Ishikawa (cell line): ENCODE measurements around the gene MUSTN1.

Experiments used
- CEBPB ChIP-seq: IDR thresholded peaks from 2 replicates; pipeline ENCODE4 v1.6.1; 2012
- CREB1 ChIP-seq: IDR thresholded peaks from 2 replicates; pipeline ENCODE4 v1.6.1; 2012; ENCODE audit warnings: low read depth
- EGR1 ChIP-seq: IDR thresholded peaks from 2 replicates; pipeline ENCODE4 v1.6.1; 2012
- EP300 ChIP-seq: IDR thresholded peaks from 2 replicates; pipeline ENCODE4 v1.6.1; 2012; ENCODE audit warnings: borderline replicate concordance
- FOXM1 ChIP-seq: IDR thresholded peaks from 2 replicates; pipeline ENCODE4 v1.6.1; 2012; ENCODE audit warnings: low read depth, borderline replicate concordance
- MAX ChIP-seq: IDR thresholded peaks from 2 replicates; pipeline ENCODE4 v1.6.1; 2012
- NFIC ChIP-seq: IDR thresholded peaks from 2 replicates; pipeline ENCODE4 v1.6.1; 2012
- RAD21 ChIP-seq: IDR thresholded peaks from 2 replicates; pipeline ENCODE4 v1.6.1; 2012; ENCODE audit warnings: low read depth
- REST ChIP-seq: IDR thresholded peaks from 2 replicates; pipeline ENCODE4 v1.6.1; 2012; ENCODE audit warnings: low read depth, mild to moderate bottlenecking
- TAF1 ChIP-seq: IDR thresholded peaks from 2 replicates; pipeline ENCODE4 v1.6.1; 2012; ENCODE audit warnings: low read depth, mild to moderate bottlenecking
- TCF12 ChIP-seq: IDR thresholded peaks from 2 replicates; pipeline ENCODE4 v1.6.1; 2012; ENCODE audit warnings: low read depth
- TEAD4 ChIP-seq: IDR thresholded peaks from 2 replicates; pipeline ENCODE4 v1.6.1; 2012
- USF1 ChIP-seq: IDR thresholded peaks from 2 replicates; pipeline ENCODE4 v1.6.1; 2012
- YY1 ChIP-seq: IDR thresholded peaks from 2 replicates; pipeline ENCODE4 v1.6.1; 2012; ENCODE audit warnings: low read depth
- ZBTB7A ChIP-seq: IDR thresholded peaks from 2 replicates; pipeline ENCODE4 v1.6.1; 2012; ENCODE audit warnings: low read depth

MUSTN1 gene

GRCh38 chr3:52870471-52870870, 35.7 kb upstream of the MUSTN1 start:
- no peak for TF ChIP-seq MAX
- no peak for TF ChIP-seq EGR1
- TF ChIP-seq TEAD4, result no peak
- no peak for TF ChIP-seq NFIC
- TF ChIP-seq EP300, result no peak
- no peak for TF ChIP-seq FOXM1
- TF ChIP-seq TCF12, result no peak
- no peak for TF ChIP-seq USF1
- TF ChIP-seq REST, result no peak
- TF ChIP-seq CEBPB, result no peak
- TF ChIP-seq RAD21, result no peak
- TF ChIP-seq ZBTB7A, result no peak

- no peak for TF ChIP-seq RAD21
- no peak for TF ChIP-seq YY1
- TF ChIP-seq EGR1, result no peak
- TF ChIP-seq ZBTB7A, result no peak
- TF ChIP-seq REST, result no peak
- no peak for TF ChIP-seq MAX
- TF ChIP-seq EP300, result no peak
- TF ChIP-seq CREB1, result no peak
- no peak for TF ChIP-seq TCF12
- no peak for TF ChIP-seq NFIC
- no peak for TF ChIP-seq TEAD4
- TF ChIP-seq CEBPB, result no peak
- no peak for TF ChIP-seq USF1
- no peak for TF ChIP-seq TAF1
- TF ChIP-seq FOXM1, result no peak
Observed at GRCh38 chr3:52866427-52866826, 31.6 kb upstream of the MUSTN1 start.

GRCh38 chr3:52865994-52866393, 31.2 kb upstream of the MUSTN1 start:
- no peak for TF ChIP-seq CEBPB
- no peak for TF ChIP-seq TCF12
- no peak for TF ChIP-seq FOXM1
- TF ChIP-seq YY1, result no peak
- no peak for TF ChIP-seq MAX
- no peak for TF ChIP-seq ZBTB7A
- no peak for TF ChIP-seq TAF1
- no peak for TF ChIP-seq RAD21
- no peak for TF ChIP-seq EP300
- no peak for TF ChIP-seq TEAD4

- TF ChIP-seq CREB1, result no peak
- no peak for TF ChIP-seq REST
- no peak for TF ChIP-seq MAX
- TF ChIP-seq FOXM1, result no peak
- no peak for TF ChIP-seq TAF1
- TF ChIP-seq RAD21, result no peak
- TF ChIP-seq TEAD4, result no peak
- no peak for TF ChIP-seq NFIC
- no peak for TF ChIP-seq CEBPB
- TF ChIP-seq ZBTB7A, result no peak
- no peak for TF ChIP-seq YY1
- no peak for TF ChIP-seq USF1
- no peak for TF ChIP-seq TCF12
- no peak for TF ChIP-seq EGR1
- no peak for TF ChIP-seq EP300
Observed at GRCh38 chr3:52860424-52860768, 25.6 kb upstream of the MUSTN1 start.
